Peyer's patch (tissue), 4 donors: ENCODE data around the gene SGPP2.

Source experiments
- POLR2A ChIP-seq, 2 donors: fragments of 450-650 bp; IDR thresholded peaks; one replicate each; pipeline ENCODE4 v1.5.1; 2017; ENCODE audit warnings: antibody characterized with exemption in 2 of 2, mild to moderate bottlenecking in 2 of 2, moderate library complexity in 2 of 2
- TF ChIP-seq, protein P1 (sequence below), 6 experiments: fragments of 450-650 bp in 4 of 6; fragments of 200-600 bp in 2 of 6; sonication (generic) in 1 of 6; IDR thresholded peaks; one replicate each; pipeline ENCODE4 v1.5.1; 2017 to 2019; ENCODE audit warnings: antibody characterized with exemption in 6 of 6, mild to moderate bottlenecking in 3 of 6, moderate library complexity in 1 of 6

- TF ChIP-seq, protein P1, sequence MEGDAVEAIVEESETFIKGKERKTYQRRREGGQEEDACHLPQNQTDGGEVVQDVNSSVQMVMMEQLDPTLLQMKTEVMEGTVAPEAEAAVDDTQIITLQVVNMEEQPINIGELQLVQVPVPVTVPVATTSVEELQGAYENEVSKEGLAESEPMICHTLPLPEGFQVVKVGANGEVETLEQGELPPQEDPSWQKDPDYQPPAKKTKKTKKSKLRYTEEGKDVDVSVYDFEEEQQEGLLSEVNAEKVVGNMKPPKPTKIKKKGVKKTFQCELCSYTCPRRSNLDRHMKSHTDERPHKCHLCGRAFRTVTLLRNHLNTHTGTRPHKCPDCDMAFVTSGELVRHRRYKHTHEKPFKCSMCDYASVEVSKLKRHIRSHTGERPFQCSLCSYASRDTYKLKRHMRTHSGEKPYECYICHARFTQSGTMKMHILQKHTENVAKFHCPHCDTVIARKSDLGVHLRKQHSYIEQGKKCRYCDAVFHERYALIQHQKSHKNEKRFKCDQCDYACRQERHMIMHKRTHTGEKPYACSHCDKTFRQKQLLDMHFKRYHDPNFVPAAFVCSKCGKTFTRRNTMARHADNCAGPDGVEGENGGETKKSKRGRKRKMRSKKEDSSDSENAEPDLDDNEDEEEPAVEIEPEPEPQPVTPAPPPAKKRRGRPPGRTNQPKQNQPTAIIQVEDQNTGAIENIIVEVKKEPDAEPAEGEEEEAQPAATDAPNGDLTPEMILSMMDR (IDR thresholded peaks at IDR 0.05) = no peak
- TF ChIP-seq POLR2A (IDR thresholded peaks at IDR 0.05) = no peak
Measured at GRCh38 chr2:222604749-222605515, 180.6 kb downstream of the SGPP2 start.
